Measurements from ENCODE around the gene SPATA20. TPM values are rescaled to one million over a fixed set of nuclear protein-coding genes. Genes with fewer than 3 reads are reported as not detected.

SPATA20 gene
- total and polyA plus RNA-seq, 2 of the 8 experiments (the other 6 are each of a cell fraction or from before 2014, with no cell fraction given): 16.2 to 17.5 TPM

GRCh38 chr17:50505591-50506130 is 41.3 kb upstream of the SPATA20 start (continued):
- TF ChIP-seq MAFK (IDR thresholded peaks at IDR 0.05; ENCODE audit: low read depth, low read length) (no peak), SAP30 (IDR thresholded peaks at IDR 0.05; ENCODE audit: insufficient read depth, insufficient replicate concordance, low read length) (no peak), POLR2A (IDR thresholded peaks at IDR 0.05; ENCODE audit: control extremely low read depth in 1 of 2, low read depth in 2 of 2, low read length in 2 of 2) (no peak), BACH1 (IDR thresholded peaks at IDR 0.05; ENCODE audit: low read length) (no peak), TAF1 (IDR thresholded peaks at IDR 0.05; ENCODE audit: low read depth, low read length) (no peak), CHD7 (IDR thresholded peaks at IDR 0.05; ENCODE audit: insufficient replicate concordance, low read length) (no peak), NANOG (IDR thresholded peaks at IDR 0.05; ENCODE audit: insufficient read depth, low read depth, low read length, poor library complexity, severe bottlenecking) (no peak), SIX5 (IDR thresholded peaks at IDR 0.05; ENCODE audit: low read depth, low read length) (no peak)
